DMS 273 (cell line): ENCODE measurements around the gene MIGA1.
"Not testable (repeated sequence)": the region's sequence is repeated elsewhere in the genome, so short reads cannot be mapped to it uniquely, and the experiment has no call there.

Experiments
- DNase-seq: peaks from one replicate; lab custom pipeline; 2025; ENCODE audit not compliant: unreplicated experiment; lab: John Stamatoyannopoulos, UW

The MIGA1 gene

DNA sequence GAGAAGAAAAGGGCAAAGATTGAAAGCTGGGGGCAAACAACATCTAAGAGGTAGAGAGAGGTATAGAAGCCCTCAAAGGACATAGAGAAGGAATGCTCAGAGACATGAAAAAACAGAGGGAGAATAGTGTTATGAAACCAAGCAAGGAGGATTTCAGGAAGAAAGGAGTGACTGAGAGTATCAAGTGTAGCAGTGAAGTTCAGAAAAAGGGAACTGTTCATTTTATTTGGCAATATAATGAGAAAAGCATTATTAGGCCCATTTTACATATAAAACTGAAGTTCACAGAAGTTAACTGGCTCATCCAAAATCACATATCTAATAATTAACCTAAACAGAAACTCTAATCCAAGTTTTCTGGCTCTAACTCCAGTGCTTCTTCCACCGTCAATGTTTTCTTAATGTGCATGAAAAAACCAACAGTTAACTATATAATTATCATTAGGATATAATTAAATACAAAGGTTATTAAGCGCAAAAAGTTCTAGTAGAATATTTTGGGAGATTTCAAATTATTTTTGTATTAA lies 126.6 kb downstream of the MIGA1 start:
- no peak for DNase-seq

DNA sequence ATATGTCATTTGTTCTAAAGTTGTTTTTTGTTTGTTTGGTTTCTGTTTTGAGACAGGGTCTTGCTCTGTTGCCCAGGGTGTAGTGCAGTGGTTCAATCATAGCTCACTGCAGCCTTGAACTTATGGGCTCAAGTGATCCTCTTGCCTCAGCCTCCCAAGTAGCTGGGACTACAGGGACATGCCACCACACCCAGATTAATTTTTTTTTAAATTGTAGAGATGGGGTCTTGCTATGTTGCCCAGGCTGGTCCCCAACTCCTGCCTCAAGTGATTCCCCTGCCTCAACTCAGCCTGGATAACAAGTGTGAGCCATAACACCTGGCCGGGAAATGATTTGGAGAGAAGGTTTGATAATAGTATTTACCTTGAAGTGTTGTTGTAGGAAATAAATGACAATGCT lies 127.2 kb downstream of the MIGA1 start:
- no peak for DNase-seq

DNA sequence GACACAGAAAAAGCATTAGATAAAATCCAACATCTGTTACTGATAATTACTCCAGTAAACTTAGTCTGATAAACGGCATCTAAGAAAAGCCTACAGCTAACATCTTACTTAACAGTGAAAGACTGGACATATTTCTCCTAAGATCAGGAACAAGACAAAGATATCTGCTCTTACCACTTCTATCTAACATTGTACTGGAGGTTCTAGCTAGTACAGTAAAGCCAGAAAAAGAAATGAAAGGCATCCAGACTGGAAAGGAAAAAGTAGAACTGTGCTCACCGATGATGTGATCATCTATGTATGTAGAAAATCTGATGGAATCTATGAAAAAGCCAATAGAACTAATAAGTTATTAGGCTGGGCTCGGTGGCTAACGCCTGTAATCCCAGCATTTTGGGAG lies 130.7 kb downstream of the MIGA1 start:
- DNase-seq = no peak

DNA sequence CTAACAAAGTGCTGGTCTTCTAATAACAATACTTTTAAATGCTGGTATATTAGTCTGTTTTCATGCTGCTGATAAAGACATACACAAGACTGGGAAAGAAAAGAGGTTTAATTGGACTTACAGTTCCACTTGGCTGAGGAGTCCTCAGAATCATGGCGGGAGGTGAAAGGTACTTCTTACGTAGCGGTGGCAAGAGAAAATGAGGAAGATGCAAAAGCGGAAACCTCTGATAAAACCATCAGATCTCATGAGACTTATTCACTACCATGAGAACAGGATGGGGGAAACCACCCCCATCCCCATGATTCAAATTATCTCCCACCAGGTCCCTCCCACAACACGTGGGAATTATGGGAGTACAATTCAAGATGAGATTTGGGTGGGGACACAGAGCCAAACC lies 139.5 kb downstream of the MIGA1 start:
- DNase-seq = not testable (repeated sequence)

DNA sequence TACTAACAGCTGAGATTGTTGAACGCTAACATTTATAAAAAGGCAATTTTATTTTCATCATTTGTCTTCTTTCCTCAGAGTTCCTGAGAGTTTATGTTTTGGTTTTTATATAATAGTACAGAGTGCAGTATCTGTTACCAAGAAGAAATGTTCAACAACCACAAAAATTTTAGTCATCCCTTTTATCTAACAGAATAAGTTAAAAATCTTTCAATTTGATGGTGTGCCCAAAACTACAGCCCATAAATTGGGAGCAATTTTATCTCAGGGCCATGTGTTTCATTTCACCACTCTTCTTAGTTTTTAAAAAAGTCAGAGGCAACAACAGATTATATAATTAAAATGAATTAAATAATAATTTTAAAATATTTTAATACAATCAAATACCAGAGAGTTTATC lies 146.1 kb downstream of the MIGA1 start:
- no peak for DNase-seq

DNA sequence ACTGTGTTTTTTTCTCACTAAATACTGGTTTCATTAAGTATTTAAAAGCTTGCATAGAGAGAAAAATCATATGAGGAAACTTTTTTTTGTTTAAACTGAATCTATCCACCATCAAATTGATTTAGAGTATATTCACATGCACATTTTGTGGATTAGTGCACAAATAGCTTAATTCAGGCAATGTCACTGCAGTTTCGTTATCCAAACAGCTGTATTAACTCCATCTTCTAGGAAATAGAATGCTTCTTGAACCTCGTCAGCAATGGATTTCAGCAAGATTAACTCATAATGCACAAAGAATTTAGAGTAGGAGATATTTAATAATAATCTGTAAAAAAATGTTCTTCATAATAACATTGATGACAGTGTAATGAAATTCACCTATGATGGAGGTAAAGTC lies 146.5 kb downstream of the MIGA1 start:
- DNase-seq = no peak

DNA sequence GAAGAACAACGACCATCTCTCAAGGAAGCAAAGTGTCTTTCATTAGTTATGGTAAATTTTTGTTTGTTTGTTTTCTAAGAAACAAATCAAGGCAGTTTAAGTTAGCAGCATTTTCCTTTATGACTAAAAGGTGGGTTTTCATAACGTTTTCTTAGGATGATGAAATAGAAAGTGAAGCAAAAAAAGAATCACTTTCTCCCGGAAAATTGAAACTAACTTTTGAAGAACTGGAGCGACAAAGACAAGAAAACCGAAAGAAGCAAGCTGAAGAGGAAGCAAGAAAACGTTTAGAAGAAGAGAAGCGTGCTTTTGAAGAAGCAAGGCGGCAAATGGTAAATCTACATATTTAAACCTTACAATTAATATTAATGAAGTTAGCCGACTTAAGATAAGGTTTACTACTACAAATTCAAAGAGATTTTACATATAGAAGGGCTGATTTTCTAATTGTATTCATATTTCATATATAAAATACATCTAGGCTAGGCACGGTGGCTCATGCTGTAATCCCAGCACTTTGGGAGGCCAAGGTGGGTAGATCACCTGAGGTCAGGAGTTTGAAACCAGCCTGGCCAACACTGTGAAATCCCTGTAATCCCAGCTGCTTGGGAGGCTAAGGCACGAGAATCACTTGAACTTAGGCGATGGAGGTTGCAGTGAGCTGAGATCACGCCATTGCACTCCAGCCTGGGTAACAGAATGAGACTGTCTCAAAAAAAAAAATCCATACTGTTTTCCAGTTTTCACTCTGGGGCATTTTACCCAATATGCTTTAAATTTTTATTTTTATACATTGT lies 147.3 kb downstream of the MIGA1 start:
- DNase-seq = no peak

DNA sequence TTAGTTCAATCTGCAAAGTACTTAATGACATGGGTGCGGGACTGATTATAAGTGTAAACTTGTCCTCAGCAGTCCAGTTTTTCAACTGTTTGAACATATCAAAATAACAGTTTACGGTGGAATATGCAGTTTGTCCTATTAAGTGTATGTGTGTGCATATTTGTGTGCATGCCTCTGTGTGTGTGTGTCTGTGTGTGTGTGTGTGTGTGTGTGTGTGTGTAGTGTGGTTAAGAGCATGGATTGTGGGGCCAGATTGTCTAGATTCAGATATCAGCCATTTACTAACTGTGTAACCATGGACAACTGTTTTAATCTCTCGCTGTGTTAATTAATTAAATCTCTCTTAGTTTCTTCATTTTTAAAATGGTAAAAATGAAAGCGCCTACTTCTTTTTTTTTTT lies 148.0 kb downstream of the MIGA1 start:
- no peak for DNase-seq
